Measurements from ENCODE around the gene HPX. TPM values are rescaled to one million over a fixed set of nuclear protein-coding genes. Genes with fewer than 3 reads are reported as not detected.
"Not testable (repeated sequence)": the region's sequence is repeated elsewhere in the genome, so short reads cannot be mapped to it uniquely, and the experiment has no call there.

The HPX gene
- total and polyA plus RNA-seq, 2 of the 4 experiments (the other 2 are of a cell fraction) = 0.36 to 1.4 TPM

- H3K9ac ChIP-seq (ENCODE audit: low read depth, low read length); H3K4ac ChIP-seq (ENCODE audit: low read depth, low read length); H3K4me3 ChIP-seq (ENCODE audit: insufficient read depth, low read depth, low read length); H3K23ac ChIP-seq (ENCODE audit: low read depth, low read length); BruUV-seq (replicated peaks); H3K27ac ChIP-seq (ENCODE audit: insufficient read depth, low read length); H2AK5ac ChIP-seq (ENCODE audit: low read depth, low read length); H3K56ac ChIP-seq (ENCODE audit: extremely low read depth, insufficient read depth, low read length); H4K5ac ChIP-seq (ENCODE audit: low read depth, low read length); H3K4me1 ChIP-seq (ENCODE audit: control insufficient read depth, insufficient read depth, low read length); intact Hi-C loops (cut with micrococcal nuclease); H2BK120ac ChIP-seq (ENCODE audit: low read depth, low read length); DNase-seq; H4K20me1 ChIP-seq (ENCODE audit: insufficient read depth, low read length); H3K27me3 ChIP-seq (ENCODE audit: control insufficient read depth, insufficient read depth, low read length); H2BK20ac ChIP-seq (ENCODE audit: low read depth, low read length); H2BK15ac ChIP-seq (ENCODE audit: low read depth, low read length); H2BK5ac ChIP-seq (ENCODE audit: low read depth, low read length, poor library complexity, severe bottlenecking); H4K8ac ChIP-seq (ENCODE audit: low read depth in 2 of 2, low read length in 2 of 2); dilution Hi-C loops (cut with HindIII; ENCODE audit: low sequenced_read_pairs, unreplicated experiment); H2AK9ac ChIP-seq (replicated peaks; ENCODE audit: low read depth, low read length, poor library complexity); in situ Hi-C loops (cut with MboI; ENCODE audit: low sequenced_read_pairs); H3K9me3 ChIP-seq (ENCODE audit: control insufficient read depth, insufficient read depth, low read length); H3K18ac ChIP-seq (ENCODE audit: low read depth, low read length); H3K14ac ChIP-seq (replicated peaks; ENCODE audit: low read depth, low read length); H4K91ac ChIP-seq (ENCODE audit: insufficient read depth, low read depth, low read length); H2AFZ ChIP-seq (replicated peaks; ENCODE audit: low read length, poor library complexity); ATAC-seq (ENCODE audit: low read depth); H3K4me2 ChIP-seq (ENCODE audit: low read depth, low read length); CTCF ChIA-PET: not testable (repeated sequence)
- WGBS, 2 experiments (ENCODE audit: extremely low coverage in 2 of 2, insufficient read length in 1 of 2) = no CpG with 5 or more reads among the region's 4 CpGs
- Histone ChIP-seq H3K9me1 (ENCODE audit: insufficient read depth, low read length) (peaks cover 35% of the 10 kb centered on the region), H3K79me1 (ENCODE audit: low read depth in 1 of 2, low read length in 2 of 2) (peaks cover 5 to 29% of the 10 kb centered on the region in 2 experiments; a peak in 2 of 4 replicates), H3K36me3 (ENCODE audit: control insufficient read depth, insufficient read depth, low read length) (peaks cover 26% of the 10 kb centered on the region)
- POLR2A ChIA-PET (ENCODE audit: unreplicated experiment) = interaction anchor here (0.6 kb wide), 1 partner anchor 60 kb away, joined by 15 read pairs; no protein-coding TSS in a partner anchor
These were observed 48.5 kb downstream of the HPX start for GRCh38 chr11:6392251-6392650.
